Measurements from ENCODE around the gene DUSP8. TPM values are rescaled to one million over a fixed set of nuclear protein-coding genes. Genes with fewer than 3 reads are reported as not detected.

Gene DUSP8
- total and polyA plus RNA-seq, 2 donors (not counting 1 experiment from before 2014, with no cell fraction given): 4.3 to 7.2 TPM

GRCh38 chr11:1548221-1549070 is 23.6 kb downstream of the DUSP8 start:
- no peak overlapping the region for H3K27ac ChIP-seq (ENCODE audit: low read length in 2 of 2)
- ChIA-PET CTCF (interaction anchor here (0.9 to 2.5 kb wide), 2 partner anchors 26 to 27 kb away, joined by 3 to 15 read pairs; no protein-coding TSS in a partner anchor), POLR2A (interaction anchor here (0.5 to 2.2 kb wide), 2 partner anchors 25 to 291 kb away, joined by 4 to 9 read pairs; no protein-coding TSS in a partner anchor)
- peaks cover 0 to 59% (median 19%) of the 10 kb centered on the region in 4 experiments for H3K27me3 ChIP-seq (replicated peaks in 1 of 4; ENCODE audit: control extremely low read depth in 1 of 4, control insufficient read depth in 3 of 4, insufficient read depth in 4 of 4, low read length in 3 of 4)
- intact Hi-C loops (cut with micrococcal nuclease): no loop called here
- peak overlapping the region; percentile 54 for H3K9ac ChIP-seq (ENCODE audit: low read length)
- H3K36me3 ChIP-seq (replicated peaks in 1 of 2; ENCODE audit: control extremely low read depth in 1 of 2, control insufficient read depth in 1 of 2, extremely low read depth in 1 of 2, insufficient read depth in 2 of 2, low read length in 1 of 2): no peaks in the 10 kb centered on the region
- H3K9me3 ChIP-seq (ENCODE audit: control extremely low read depth in 1 of 3, control insufficient read depth in 2 of 3, insufficient read depth in 1 of 3, low read length in 2 of 3): peaks cover 0 to 10% (median 0%) of the 10 kb centered on the region in 3 donors
- Mint-ChIP-seq H3K9me3 (ENCODE audit: insufficient read depth) (no peaks in the 10 kb centered on the region), H3K27ac (peak overlapping the region; percentile 32), H3K4me1 (peaks cover 16% of the 10 kb centered on the region), H3K4me3 (peak overlapping the region; percentile 66), H3K27me3 (peaks cover 21% of the 10 kb centered on the region)
- H3K79me2 ChIP-seq (ENCODE audit: control insufficient read depth, insufficient read depth, low read length): no peaks in the 10 kb centered on the region
- peak overlapping the region; percentile 65 for H2AFZ ChIP-seq (ENCODE audit: insufficient read depth, low read depth, low read length, poor library complexity, severe bottlenecking)
- TF ChIP-seq EZH2 (IDR thresholded peaks at IDR 0.05; ENCODE audit: borderline replicate concordance, insufficient read depth, low read depth, low read length, poor library complexity, severe bottlenecking): no peak
- no peak for TF ChIP-seq CTCF (IDR thresholded peaks at IDR 0.05)
- H3K4me2 ChIP-seq (replicated peaks; ENCODE audit: low read depth, low read length, poor library complexity, severe bottlenecking): peak overlapping the region; percentile 95
- ATAC-seq (ENCODE audit: low read depth) (peak; percentile 20), DNase-seq (peak; percentile 44)
- WGBS (ENCODE audit: insufficient coverage): 16% methylated on average over 23 of the region's 34 CpGs
- H3K4me3 ChIP-seq (ENCODE audit: control extremely low read depth in 1 of 5, extremely low read depth in 1 of 5, insufficient read depth in 1 of 5, low read depth in 2 of 5, low read length in 4 of 5): peak overlapping the region in 4 of 5 experiments; percentile 21 to 59 (median 40)
- H4K20me1 ChIP-seq (ENCODE audit: control insufficient read depth, insufficient read depth, low read length, poor library complexity, severe bottlenecking): peaks cover 8% of the 10 kb centered on the region
- peaks cover 23 to 27% of the 10 kb centered on the region in 2 donors for H3K4me1 ChIP-seq (ENCODE audit: control insufficient read depth in 2 of 2, insufficient read depth in 2 of 2, low read length in 2 of 2)

Measured in B cell (primary cell).